Suprapubic skin (tissue), 4 donors: ENCODE measurements around the gene EPB41. TPM values are rescaled to one million over a fixed set of nuclear protein-coding genes. Genes with fewer than 3 reads are reported as not detected.
"Not testable (repeated sequence)": the region's sequence is repeated elsewhere in the genome, so short reads cannot be mapped to it uniquely, and the experiment has no call there.

Source experiments
- DNase-seq, 2 donors: peaks; one replicate each; pipeline ENCODE4 v3.0.0-alpha.2; 2019; ENCODE audit warnings: low spot score in 2 of 2
- H3K27ac ChIP-seq: fragments of 200-600 bp; sonication (generic); one replicate; pipeline ENCODE4 v1.5.1; 2019
- H3K27me3 ChIP-seq: fragments of 200-600 bp; sonication (generic); one replicate; pipeline ENCODE4 v1.5.1; 2019
- H3K36me3 ChIP-seq: fragments of 200-600 bp; sonication (generic); one replicate; pipeline ENCODE4 v1.5.1; 2019
- H3K4me1 ChIP-seq: fragments of 200-600 bp; sonication (generic); one replicate; pipeline ENCODE4 v1.5.1; 2019
- H3K4me3 ChIP-seq: fragments of 200-600 bp; sonication (generic); one replicate; pipeline ENCODE4 v1.5.1; 2019; ENCODE audit warnings: mild to moderate bottlenecking
- H3K9me3 ChIP-seq: fragments of 200-600 bp; sonication (generic); one replicate; pipeline ENCODE4 v1.5.1; 2019
- EP300 ChIP-seq: sonication (generic); formaldehyde crosslinking; IDR thresholded peaks from one replicate; pipeline ENCODE4 v1.6.1; 2017; ENCODE audit warnings: antibody characterized with exemption
- POLR2A ChIP-seq, 2 donors: fragments of 450-650 bp; IDR thresholded peaks; one replicate each; pipeline ENCODE4 v1.6.1; 2017; ENCODE audit warnings: antibody characterized with exemption in 2 of 2, mild to moderate bottlenecking in 2 of 2, moderate library complexity in 2 of 2
- POLR2AphosphoS5 ChIP-seq, 3 donors: sonication (generic); formaldehyde crosslinking; IDR thresholded peaks; one replicate each; pipeline ENCODE4 v1.6.1; 2017; ENCODE audit warnings: antibody characterized with exemption in 3 of 3
- WGBS: methylation state at CpG from one replicate; pipeline ENCODE4 v1.1.5; 2018; 5-methylcytosine and 5-hydroxymethylcytosine counted together
- total RNA-seq, 4 donors: library from RNA; depleted of rRNA; stranded (reverse); fragments of >200 nt; gene quantifications; one replicate each; pipeline ENCODE4 v1.1.0, GENCODE V29; 2016
- TF ChIP-seq, protein P1 (sequence below), 2 donors: fragments of 200-600 bp in 1 of 2; fragments of 450-650 bp in 1 of 2; sonication (generic) in 1 of 2; IDR thresholded peaks; one replicate each; pipeline ENCODE4 v1.5.1; 2016 to 2019; ENCODE audit warnings: antibody characterized with exemption in 2 of 2, mild to moderate bottlenecking in 1 of 2, moderate library complexity in 1 of 2

Gene EPB41
- total RNA-seq, 4 donors from 2014 or later, result 45.7 to 79.5 (median 67.1) TPM

GRCh38 chr1:29145739-29146437 is 231.5 kb downstream of the EPB41 start:
- no peak overlapping the region for H3K27ac ChIP-seq

GRCh38 chr1:29148656-29149491 is 234.5 kb downstream of the EPB41 start:
- Histone ChIP-seq H3K9me3 (no peaks in the 10 kb centered on the region), H3K27ac (no peak overlapping the region), H3K4me3 (no peak overlapping the region), H3K4me1 (no peaks in the 10 kb centered on the region), H3K36me3 (peaks cover 89% of the 10 kb centered on the region), H3K27me3 (no peaks in the 10 kb centered on the region)
- no peak for TF ChIP-seq POLR2A (IDR thresholded peaks at IDR 0.05)
- TF ChIP-seq, protein P1, sequence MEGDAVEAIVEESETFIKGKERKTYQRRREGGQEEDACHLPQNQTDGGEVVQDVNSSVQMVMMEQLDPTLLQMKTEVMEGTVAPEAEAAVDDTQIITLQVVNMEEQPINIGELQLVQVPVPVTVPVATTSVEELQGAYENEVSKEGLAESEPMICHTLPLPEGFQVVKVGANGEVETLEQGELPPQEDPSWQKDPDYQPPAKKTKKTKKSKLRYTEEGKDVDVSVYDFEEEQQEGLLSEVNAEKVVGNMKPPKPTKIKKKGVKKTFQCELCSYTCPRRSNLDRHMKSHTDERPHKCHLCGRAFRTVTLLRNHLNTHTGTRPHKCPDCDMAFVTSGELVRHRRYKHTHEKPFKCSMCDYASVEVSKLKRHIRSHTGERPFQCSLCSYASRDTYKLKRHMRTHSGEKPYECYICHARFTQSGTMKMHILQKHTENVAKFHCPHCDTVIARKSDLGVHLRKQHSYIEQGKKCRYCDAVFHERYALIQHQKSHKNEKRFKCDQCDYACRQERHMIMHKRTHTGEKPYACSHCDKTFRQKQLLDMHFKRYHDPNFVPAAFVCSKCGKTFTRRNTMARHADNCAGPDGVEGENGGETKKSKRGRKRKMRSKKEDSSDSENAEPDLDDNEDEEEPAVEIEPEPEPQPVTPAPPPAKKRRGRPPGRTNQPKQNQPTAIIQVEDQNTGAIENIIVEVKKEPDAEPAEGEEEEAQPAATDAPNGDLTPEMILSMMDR (IDR thresholded peaks at IDR 0.05), result no peak
- TF ChIP-seq POLR2AphosphoS5 (IDR thresholded peaks at IDR 0.05), result no peak
- TF ChIP-seq EP300, result no peak
- WGBS, result 97% methylated on average over 35 of the region's 35 CpGs
- DNase-seq, result no peak

More at GRCh38 chr1:29145739-29146437, 231.5 kb downstream of the EPB41 start:
- Histone ChIP-seq H3K4me1 (no peaks in the 10 kb centered on the region), H3K4me3 (no peak overlapping the region), H3K36me3 (peaks cover 64% of the 10 kb centered on the region), H3K9me3 (no peaks in the 10 kb centered on the region), H3K27me3 (no peaks in the 10 kb centered on the region)
- peak in 1 of 2 donors; percentile 8 for DNase-seq
- TF ChIP-seq POLR2AphosphoS5 (IDR thresholded peaks at IDR 0.05), result no peak
- TF ChIP-seq, protein P1 (IDR thresholded peaks at IDR 0.05), result no peak
- 57% methylated on average over 8 of the region's 8 CpGs for WGBS

DNA sequence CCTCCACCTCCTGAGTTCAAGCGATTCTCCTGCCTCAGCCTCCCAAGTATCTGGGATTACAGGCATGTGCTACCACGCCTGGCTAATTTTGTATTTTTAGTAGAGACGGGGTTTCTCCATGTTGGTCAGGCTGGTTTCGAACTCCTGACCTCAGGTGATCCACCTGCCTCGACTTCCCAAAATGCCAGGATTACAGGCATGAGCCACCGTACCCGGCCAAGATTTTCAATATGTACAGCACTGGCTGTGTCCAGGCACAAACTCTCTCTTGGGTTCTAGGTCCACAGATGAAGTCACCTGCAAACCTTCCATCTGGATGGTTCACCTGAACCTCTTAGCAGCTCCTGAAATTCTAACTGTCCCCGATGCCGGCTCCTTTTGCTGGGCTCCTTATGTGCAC is 236.0 kb downstream of the EPB41 start:
- H3K4me3 ChIP-seq, H3K27me3 ChIP-seq, DNase-seq, H3K9me3 ChIP-seq, H3K27ac ChIP-seq, H3K4me1 ChIP-seq: not testable (repeated sequence)
- WGBS, result 96% methylated on average over 9 of the region's 9 CpGs
- peaks cover 98% of the 10 kb centered on the region for H3K36me3 ChIP-seq

DNA sequence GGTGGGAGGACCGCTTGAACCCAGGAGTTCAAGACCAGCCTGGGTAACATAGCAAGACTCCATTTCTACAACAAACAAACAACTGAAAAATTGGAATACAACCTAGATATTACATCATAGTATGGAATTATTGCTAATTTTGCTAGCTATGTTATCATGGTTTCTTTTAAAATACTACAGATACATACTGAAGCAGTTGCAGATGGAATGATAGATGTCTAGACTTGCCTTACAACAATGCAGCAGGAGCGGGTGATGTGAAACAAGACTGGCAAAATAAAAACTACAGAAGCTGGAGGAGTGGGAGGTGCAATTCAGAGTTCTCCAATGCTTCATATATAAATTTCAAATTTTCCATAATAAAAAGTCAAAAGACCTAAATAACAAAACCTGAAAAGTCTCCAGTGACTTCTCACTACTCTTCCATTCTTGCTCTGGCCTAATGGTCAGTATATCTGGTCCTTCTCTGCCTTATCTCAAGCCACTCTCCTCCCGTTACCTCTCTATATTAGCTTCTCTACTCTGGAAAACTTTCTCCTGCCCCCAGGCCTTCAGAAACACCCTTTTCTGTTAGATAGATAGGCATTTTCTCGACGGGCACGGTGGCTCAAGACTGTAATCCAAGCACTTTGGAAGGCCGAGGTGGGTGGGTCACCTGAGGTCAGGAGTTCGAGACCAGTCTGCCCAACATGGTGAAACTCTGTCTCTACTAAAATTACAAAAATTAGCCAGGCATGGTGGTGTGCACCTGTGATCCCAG is 237.9 kb downstream of the EPB41 start:
- DNase-seq, result no peak
- 90% methylated on average over 8 of the region's 8 CpGs for WGBS
- H3K36me3 ChIP-seq, result peaks cover 100% of the 10 kb centered on the region
- H3K4me1 ChIP-seq, result peaks cover 10% of the 10 kb centered on the region
- H3K27me3 ChIP-seq, result no peaks in the 10 kb centered on the region
- H3K4me3 ChIP-seq, result no peak overlapping the region
- no peak overlapping the region for H3K27ac ChIP-seq
- TF ChIP-seq EP300 (no peak), POLR2A (IDR thresholded peaks at IDR 0.05) (no peak), POLR2AphosphoS5 (IDR thresholded peaks at IDR 0.05) (no peak)
- TF ChIP-seq, protein P1 (IDR thresholded peaks at IDR 0.05), result no peak
- H3K9me3 ChIP-seq, result no peaks in the 10 kb centered on the region

DNA sequence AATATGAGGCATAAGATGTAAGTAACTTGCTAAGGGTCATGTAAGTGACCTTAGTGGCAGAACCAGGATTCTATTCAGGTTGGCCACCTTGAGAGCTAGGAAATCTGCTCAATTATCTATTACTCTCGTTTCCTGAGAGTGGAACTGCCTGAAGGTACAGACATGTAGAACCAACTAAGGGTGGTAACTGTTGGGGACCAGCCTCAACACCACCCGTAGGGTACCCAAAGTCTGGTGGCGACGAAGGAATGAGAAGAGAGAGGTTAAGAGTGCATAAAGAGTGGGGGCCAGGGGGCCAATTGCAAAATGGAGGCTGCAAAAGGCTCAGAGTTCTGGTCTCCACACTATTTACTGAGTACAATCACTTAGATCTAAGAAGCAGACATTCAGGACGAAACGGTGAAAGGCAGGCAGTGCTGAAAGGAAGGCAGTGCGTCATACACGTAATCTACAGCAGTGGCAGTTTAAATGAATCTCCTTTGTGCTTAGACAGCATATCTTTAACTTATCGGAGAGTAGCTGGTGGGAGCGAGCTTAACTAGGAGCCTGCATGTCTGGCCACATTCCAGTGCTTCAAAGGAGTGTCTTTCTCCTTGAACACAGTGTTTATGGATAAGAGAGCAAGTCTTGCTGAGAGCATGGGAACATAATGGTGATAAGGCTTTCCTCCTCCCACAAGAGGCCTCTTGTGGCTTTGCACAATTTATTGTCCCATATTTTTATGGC is 242.3 kb downstream of the EPB41 start:
- Histone ChIP-seq H3K36me3 (peaks cover 92% of the 10 kb centered on the region), H3K27ac (no peak overlapping the region), H3K4me1 (peaks cover 15% of the 10 kb centered on the region), H3K9me3 (no peaks in the 10 kb centered on the region), H3K27me3 (no peaks in the 10 kb centered on the region), H3K4me3 (no peak overlapping the region)
- WGBS, result 65% methylated on average over 10 of the region's 10 CpGs
- no peak for DNase-seq
- no peak for TF ChIP-seq EP300
- TF ChIP-seq POLR2A (IDR thresholded peaks at IDR 0.05), result no peak
- TF ChIP-seq POLR2AphosphoS5 (IDR thresholded peaks at IDR 0.05), result no peak
- TF ChIP-seq, protein P1 (IDR thresholded peaks at IDR 0.05), result no peak
